Thyroid gland (tissue), 4 donors: ENCODE data around the gene TK2.

ENCODE experiments used
- POLR2A ChIP-seq, 2 donors: fragments of 450-650 bp; IDR thresholded peaks; one replicate each; pipeline ENCODE4 v1.6.1; 2017; ENCODE audit warnings: antibody characterized with exemption in 2 of 2, mild to moderate bottlenecking in 2 of 2, moderate library complexity in 1 of 2
- TF ChIP-seq, protein P1 (sequence below), 6 experiments: fragments of 200-600 bp in 3 of 6; fragments of 450-650 bp in 3 of 6; sonication (generic) in 3 of 6; IDR thresholded peaks; one replicate each; pipeline ENCODE4 v1.5.1; 2016 to 2019; ENCODE audit warnings: antibody characterized with exemption in 6 of 6, mild to moderate bottlenecking in 2 of 6, inconsistent platforms in 1 of 6, moderate library complexity in 1 of 6

DNA sequence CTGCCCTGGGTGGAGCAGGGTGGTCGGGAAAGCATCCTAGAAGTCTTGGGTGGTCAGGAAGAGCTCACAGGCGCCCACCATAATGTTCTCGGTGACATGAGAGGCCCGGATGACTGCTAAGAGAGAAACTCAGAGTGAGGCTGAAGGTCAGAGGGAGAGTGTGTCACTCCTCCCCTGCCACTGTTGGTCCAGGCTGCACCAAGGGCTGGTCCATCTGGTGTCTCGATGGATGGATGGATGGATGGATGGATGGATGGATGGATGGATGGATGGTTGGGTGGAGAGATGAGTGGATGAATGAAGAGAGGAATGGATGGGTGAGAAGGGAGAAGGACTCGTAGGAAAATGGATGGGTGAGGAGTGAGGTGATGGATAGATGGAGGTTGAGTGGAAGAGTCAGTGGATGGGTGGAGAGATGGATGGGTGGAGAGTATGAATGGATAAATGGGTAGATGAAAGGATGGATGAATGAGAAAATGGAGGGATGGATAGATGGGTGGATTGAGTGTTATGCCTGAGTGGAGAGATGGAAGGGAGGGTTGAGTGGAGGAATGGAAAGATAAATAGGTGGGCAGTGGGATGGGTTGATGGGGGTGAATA, 79.9 kb downstream of the TK2 start:
- TF ChIP-seq POLR2A (IDR thresholded peaks at IDR 0.05) = no peak
- TF ChIP-seq, protein P1, sequence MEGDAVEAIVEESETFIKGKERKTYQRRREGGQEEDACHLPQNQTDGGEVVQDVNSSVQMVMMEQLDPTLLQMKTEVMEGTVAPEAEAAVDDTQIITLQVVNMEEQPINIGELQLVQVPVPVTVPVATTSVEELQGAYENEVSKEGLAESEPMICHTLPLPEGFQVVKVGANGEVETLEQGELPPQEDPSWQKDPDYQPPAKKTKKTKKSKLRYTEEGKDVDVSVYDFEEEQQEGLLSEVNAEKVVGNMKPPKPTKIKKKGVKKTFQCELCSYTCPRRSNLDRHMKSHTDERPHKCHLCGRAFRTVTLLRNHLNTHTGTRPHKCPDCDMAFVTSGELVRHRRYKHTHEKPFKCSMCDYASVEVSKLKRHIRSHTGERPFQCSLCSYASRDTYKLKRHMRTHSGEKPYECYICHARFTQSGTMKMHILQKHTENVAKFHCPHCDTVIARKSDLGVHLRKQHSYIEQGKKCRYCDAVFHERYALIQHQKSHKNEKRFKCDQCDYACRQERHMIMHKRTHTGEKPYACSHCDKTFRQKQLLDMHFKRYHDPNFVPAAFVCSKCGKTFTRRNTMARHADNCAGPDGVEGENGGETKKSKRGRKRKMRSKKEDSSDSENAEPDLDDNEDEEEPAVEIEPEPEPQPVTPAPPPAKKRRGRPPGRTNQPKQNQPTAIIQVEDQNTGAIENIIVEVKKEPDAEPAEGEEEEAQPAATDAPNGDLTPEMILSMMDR (IDR thresholded peaks at IDR 0.05) = no peak
